Stimulated activated CD4-positive, alpha-beta T cell treated with anti-CD3 and anti-CD28 coated beads, Interleukin-12 subunit alpha, Interleukin-12 subunit beta, amount 100 ng/mL, for 4 hours (primary cell): ENCODE measurements around the gene MAP2K3.

Experiments used
- DNase-seq: peaks from one replicate; pipeline ENCODE4 v3.0.0-alpha.2; 2020

The MAP2K3 gene

DNA sequence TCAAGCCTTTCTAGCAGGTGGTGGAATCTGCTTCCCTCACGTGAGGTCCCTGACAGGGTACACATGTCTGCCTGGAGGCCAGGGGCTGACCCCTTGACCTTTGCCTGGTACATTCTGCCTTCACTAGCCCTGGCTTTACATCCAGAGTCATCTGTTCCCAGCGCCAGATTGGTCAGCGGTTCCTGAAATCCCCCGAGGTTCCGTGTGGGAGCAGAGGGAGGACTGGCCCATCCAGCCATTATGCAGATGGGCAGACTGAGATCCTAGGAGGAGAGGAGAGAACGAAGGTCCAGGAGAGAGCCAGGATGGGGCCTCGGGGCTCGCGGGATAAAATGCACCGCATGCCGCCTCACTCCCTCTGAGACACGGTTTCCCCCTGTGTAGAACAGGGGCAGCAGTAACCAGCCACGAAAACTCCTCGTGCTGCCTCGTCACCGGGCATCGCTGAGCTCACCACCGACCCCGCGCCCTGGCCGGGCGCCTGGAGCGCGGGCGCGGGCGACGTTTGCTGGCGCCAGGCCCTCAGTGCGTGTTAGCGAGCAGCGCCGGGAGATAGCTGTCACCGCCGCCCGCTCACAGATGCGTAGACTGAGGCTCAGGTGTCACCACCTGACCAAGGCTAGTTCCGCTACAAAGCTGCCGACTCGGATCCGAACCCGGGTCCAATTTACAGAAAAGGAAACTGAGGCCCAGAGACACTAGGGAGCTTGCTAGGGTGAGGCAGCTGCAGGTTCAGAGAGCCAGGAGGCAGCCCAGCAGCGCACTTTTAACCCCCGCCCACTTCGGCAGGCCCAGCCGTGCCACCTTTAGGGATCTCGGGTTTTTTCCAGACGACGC, 811 bp upstream of the MAP2K3 start:
- no peak for DNase-seq

DNA sequence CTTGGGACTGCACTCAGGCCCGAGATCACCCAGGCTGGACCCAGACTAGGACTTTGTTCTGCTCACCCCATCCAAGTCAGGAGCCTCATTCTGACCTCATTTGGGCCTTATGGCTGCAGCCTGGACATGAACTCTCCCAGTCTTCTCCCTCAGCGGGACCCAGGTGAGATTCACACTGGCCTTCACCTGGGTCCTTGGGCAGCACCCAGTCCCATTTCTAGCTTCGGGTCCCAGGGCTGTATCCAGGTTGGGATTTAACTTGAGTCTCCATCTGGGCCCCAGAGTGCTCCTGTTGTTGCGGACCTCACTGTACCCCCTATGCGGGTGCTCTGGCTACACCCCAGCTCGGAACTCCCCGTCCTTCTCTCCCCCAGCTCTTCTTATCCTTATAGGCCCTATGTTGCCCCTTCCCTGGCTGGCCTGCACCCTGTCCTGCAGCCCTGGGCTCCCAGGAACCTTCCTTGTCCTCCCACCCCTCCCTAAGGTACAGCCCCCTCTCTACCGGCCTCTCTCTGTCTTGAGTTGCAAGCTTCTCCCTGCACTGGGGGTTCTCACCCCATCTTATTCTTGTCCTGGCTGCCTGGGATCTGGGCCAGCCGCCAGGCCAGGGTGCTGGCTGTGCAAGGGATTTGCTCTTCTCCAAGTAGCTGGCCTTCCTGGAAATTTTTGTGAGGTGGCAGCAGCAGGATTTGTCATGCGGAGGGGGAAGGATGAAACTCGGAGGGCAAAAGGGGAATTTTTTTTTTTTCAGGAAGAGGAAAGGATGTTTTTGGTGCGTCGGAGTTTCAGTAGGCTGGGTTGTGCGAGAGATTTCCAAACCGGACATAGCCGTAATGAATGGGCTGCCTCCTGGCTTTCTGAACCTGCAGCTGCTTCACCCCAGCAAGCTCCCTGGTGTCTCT, 904 bp downstream of the MAP2K3 start:
- DNase-seq, result no peak

GRCh38 chr17:21286066-21286770, 1.7 kb downstream of the MAP2K3 start:
- DNase-seq, result no peak

DNA sequence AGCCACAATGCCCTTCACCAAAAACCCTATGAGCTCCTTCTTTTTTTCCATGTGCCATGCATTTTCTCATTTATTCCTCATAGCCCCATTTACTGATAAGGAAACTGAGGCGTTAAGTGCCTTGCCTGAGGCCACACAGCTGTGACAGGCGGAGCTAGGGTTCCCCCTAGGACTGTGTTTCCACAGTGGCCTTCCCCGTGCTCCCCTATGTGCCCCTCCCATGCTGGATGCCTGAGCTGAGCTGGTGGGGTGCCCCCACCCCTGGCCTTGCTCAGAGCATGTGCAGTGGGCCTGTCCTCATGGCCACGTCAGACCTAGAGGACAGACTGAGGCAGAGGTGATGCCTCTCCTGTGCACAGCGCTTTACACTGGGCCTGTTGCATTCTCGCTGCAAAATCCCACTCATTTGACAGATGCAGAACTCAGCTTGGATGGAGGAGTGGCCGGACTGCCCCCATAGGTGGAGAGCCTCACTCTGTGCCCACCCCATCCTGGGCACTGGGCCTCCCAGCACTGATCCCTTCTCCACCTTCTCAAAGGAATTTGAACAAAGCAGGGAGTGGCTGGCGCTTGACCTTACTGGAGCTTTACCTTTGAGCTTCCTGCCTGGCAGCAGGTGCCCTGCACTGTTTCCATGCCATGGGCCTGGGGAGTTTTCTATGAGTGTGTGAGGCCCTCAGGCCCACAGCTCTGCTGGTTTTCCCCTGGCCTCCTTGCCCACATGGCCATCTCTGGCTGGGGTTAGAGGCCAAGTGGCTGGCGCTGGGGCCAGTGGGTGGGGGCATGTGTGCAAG, 2.6 kb downstream of the MAP2K3 start:
- no peak for DNase-seq

DNA sequence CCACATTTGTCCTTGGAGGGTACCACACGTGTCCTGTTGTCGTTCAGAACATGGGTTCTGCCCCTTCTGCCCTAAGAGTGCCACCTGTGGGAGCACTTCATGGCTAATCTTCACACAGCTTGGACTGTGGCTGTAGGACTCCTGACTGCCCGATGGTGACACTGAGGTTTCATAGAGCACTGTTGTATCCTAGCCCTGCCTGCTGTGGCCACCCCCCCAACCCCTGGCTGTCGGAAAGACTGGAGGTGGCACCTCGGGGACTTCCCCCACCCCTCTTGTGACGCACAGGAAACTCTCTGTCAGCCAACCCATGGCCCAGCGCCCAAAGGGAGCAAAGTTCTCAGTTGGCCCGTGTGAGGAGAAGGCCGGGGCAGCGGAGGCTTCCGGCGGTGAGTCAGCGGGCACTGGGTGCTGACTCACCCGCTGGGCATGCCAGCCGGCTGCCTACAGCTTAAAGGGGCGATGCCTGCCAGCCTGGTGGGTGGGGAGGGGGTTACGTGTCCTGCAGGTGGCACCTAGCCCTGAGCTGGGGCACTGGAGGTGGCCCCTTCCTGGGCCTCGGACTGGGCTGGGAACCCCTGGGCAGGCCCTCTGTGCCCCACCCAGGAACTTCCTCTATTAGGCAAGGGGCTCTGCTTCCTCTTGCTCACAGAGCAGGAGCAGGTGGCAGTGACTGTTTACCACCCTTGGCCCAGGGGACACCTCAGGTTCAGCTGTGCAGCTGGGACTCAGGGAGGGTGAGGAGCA, 3.4 kb downstream of the MAP2K3 start:
- peak; percentile 92 for DNase-seq

DNA sequence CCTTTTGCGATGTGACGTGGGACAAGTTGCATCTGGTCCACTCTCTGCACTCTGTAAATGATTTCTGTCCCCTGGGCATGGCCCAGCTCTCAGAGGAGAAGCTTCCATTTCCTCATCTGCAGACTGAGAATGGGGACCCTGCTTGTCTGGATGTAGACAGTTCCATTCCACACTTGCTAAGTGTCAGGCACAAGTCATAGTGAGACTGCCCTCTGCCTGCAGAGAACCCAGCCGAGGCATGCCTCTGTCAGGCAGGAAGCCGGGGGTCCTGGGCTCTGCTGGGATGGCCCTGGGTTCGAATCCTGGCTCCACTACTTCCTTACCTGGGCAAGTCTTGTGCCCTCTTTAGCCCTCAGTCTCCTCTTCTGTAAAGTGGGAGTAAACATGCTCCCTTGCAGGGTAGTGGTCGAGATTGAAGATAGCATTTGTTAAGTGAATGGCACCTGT, 4.1 kb downstream of the MAP2K3 start:
- no peak for DNase-seq

DNA sequence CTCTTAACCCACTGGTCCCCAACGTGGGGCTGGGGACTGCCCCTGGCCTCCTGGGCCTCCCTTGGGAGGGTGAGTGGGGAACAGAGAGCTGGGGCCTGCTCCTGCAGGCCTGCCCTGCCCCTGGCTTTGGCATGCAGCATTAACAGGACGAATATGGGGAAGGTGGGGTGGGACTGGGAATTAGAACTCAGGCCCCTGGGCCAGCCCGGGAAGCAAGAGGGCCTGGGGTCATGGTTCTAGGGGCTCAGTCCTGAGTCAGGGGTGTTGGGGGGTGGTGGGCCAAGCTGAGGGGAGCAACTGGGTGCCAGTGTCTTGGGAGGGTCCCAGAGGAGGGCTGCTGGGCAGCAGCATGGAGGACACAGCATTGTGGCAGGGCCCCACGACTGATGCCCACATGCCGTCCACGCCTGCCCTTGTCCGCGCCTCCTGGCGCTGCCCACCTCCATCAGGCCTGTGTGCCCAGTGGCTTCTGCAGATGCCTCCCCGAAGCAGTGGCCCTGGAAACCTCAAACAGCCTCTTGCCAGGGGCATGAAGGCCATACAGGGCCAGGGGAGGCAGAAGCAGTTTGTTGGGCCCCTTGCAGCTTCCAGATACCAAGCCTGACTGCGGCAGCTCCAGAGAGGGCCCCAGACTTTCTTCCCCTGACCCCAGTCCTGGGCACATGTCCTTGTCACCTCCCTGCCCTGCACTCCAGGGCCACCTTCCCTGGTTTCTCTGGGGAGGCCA, 4.8 kb downstream of the MAP2K3 start:
- DNase-seq, result no peak

GRCh38 chr17:21289902-21290571, 5.5 kb downstream of the MAP2K3 start:
- no peak for DNase-seq

DNA sequence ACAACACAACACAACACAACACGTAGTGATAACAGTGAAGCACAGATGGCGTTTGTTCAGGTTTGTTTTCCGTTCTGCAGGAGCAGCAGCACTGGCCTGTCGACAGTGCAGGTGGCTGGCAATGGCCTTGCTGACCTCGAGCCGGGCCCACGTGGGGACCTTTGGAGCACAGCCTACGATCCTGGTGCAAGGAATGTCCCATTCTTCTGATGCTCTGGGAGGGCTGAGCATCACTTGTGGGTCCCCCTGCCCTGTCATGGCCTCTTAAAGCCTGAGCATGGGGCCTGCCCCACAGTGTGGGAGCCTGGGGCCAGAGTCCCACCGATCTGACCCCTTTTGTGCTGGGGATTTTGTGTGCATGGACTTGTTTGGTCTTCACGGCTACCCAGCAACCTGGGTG, 6.8 kb downstream of the MAP2K3 start:
- no peak for DNase-seq

DNA sequence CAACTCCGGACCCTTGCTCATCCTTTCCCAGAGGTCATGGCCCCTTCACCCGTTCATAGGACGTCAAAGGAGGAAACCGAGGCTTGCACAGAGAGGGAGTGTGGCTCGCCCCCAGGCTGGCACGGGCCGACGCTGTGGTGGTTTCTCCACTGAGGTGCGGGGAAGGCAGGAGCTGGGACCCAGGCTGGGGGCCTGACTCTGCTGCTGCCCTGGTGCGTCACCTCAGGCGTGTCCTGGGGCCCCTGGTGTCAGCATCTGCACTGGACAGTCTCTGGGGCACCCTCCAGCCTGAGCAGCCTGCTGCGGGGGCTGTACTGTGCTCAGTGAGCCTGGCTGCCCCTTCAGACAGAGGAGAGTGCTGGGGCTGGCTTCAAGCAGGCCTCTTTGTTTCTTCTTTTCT, 7.4 kb downstream of the MAP2K3 start:
- no peak for DNase-seq

DNA sequence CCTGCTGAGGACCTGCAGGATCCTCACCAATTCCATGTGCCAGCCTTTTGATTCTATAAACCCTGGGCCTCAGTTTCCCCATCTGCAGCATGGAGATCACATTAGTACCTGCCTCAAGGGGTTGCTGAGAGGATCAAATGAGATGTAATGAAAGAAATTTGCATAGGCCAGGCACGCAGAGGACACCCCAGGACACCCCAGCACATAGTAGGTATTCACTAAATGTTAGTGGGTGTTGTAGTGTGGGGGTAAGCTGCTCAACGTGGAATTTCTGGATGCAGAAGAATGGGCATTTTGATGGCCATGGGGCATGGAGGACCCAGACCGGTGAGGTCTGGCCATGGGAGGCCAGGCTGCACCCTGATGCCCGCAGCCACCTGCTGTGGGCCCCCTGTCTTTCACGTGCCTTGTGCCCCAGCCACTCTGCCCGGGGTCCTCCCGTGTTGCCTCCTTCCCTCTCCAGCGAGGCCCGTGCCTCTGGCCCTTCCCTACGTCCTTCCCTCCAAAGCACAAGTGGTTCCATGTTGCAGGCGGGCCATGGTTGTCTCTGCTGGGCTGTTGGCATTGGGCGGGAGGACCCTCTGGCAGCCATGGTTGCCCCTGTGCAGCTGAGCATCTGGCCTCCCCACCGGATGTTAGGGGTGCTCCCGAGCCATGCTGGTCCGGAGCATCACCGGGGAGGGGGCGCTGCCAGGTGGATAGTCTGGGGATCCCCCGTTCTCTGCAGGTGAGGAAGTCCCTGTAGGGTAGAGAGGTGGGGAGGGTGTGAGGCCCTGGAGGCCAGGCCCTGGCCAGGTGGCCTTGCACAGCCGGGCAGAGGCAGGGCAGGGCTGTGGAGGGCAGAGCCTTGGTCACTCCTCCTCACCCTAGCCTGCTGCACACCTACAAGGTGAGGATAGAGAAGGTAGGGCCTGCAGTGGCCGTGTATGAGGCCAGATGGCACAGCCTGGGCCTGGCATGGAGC, 8.6 kb downstream of the MAP2K3 start:
- no peak for DNase-seq

DNA sequence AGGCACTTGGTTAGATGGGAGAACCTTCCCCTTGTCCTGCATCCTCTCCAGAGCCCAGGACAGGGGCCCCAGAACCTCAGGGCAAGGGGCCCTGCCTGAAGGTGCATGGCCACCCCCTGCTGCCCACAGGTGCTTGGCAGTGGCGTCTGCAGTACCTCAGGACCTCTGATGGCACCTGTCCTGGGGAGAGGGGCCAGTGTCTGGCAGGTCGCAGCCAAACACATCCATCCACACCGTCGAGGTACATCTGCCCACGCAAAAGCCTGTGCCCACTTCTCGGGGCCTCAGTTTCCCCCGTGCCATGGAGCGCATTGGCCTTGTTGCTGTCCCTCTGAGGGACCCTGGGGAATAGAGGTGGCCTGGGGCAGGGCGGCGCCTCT, 9.3 kb downstream of the MAP2K3 start:
- DNase-seq, result no peak

- DNase-seq, result no peak
Observed at GRCh38 chr17:21294321-21295035, 10.0 kb downstream of the MAP2K3 start.

DNA sequence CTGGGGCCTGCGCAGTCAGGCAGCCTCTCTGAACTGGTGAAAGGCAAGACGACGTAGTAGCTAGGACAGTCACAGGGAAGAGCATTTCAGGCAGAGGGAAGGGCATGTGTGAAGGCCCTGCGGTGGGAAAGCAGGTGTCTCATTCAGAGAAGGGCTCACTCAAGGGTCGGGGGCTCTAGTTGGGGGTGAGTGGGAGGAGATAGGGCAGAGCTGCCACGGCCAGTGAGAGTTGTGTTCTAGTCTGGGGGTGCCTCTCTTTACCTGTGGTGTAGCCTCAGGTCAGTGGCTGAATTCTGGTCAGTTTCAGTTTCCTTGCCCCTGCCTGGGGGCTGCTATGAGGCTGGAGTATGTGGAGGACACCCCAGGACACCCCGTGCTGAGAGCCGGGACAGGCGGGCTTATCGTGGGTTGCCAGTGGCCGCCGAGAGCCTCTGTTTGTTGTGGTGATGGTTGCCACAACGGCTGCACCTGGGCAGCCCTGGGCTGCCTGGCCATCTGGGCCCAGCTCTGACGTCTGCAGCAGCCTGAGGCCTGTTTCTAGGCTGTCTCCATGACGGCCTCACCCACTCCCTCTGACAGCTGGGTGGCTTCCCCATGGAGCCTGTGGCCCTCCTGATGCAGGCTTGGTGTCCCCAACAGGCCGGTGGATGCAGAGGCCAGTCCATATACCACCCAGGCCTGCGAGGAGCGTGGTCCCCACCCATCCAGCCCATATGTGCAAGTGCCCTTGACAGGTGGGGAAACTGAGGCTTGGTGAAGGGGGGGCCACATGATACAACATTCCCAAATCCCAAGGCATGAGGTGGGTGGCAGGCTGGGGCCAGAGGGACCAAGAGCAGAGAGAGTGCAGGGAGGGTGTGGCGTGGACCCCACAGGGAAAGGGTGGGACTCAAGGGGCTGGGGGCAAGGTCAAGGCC, 10.8 kb downstream of the MAP2K3 start:
- no peak for DNase-seq

DNA sequence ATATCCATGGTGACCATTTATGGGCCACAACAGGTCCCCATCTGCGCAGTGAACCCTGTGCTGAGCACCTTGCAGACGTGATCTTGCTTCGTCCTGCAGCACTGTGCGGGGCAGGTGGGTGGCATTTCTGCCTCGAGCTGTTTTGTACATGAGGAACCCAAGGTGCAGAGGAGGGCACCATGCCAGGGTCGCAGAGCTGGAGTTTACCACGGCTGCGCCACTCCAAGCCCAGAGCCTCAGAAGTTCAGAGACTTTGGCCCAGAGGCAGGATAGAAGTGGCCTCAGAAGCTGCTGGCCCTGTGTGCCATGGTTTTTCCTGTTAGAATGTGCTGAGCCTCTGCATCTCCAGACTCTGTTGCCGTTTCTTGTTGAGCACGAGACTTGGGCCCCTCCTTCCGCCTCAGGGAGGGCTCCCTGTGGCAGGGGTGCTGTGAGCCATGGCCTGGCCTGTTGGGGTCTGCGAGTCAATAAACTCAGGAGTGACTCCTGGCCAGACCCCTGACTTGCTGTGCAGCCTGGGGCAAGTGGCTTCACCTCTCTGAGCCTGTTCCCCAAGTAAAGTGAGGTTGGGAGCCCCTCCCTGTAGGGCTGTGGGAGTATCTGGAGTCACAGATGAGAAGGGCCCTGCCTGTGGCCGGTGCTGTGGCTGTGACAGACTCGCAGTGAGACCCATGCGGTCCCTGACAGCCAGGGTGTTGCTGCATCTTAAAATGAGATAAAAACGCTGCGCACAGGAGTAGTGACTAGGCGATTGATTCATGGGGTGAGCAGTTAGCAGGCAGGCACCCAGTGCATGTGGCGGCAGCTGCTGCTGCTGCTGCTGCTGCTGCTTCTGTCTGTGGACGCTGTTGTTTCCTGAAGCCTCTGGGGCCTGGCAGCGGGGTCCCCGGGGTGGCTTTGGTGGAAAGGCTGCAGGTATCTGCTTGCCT, 11.8 kb downstream of the MAP2K3 start:
- no peak for DNase-seq

GRCh38 chr17:21297026-21297520, 12.6 kb downstream of the MAP2K3 start:
- no peak for DNase-seq
